NB4 (cell line): ENCODE results near the gene CDC27.

Experiments
- CTCF ChIP-seq: IDR thresholded peaks from one replicate; pipeline ENCODE4 v1.5.1; 2012; ENCODE audit warnings: low read depth, low read length
- POLR2A ChIP-seq: IDR thresholded peaks from 2 replicates; pipeline ENCODE4 v1.6.1; 2011; ENCODE audit warnings: mild to moderate bottlenecking; ENCODE audit not compliant: insufficient read length; ENCODE audit errors: extremely low read depth

- TF ChIP-seq POLR2A (no peak), CTCF (no peak)
Observed at GRCh38 chr17:47224966-47225365, 35.9 kb upstream of the CDC27 start.
